Measurements from ENCODE around the gene C8G.

C8G gene

GRCh38 chr9:136977223-136977622, 32.2 kb downstream of the C8G start, which contains the start of gene PTGDS:
TSS of gene PTGDS (plus strand) at chr9:136977504. CDS start at chr9:136977579, 75 bp downstream.
- H3K9ac ChIP-seq (ENCODE audit: low read depth, low read length), result peak within 1 kb of the TSS; percentile 59
- peaks cover 37% of the 10 kb centered on the region for H3K4me1 ChIP-seq (ENCODE audit: control insufficient read depth, insufficient read depth, low read length)
- H3K4me3 ChIP-seq (ENCODE audit: low read length), result peak within 1 kb of the TSS; percentile 71
- no peaks in the 10 kb centered on the region for H3K9me3 ChIP-seq (replicated peaks; ENCODE audit: low read length)
- H3K27me3 ChIP-seq (ENCODE audit: control insufficient read depth, insufficient read depth, low read length), result no peaks in the 10 kb centered on the region
- no peaks in the 10 kb centered on the region for H3K36me3 ChIP-seq (ENCODE audit: insufficient read depth, low read length)
- H3K4me2 ChIP-seq (ENCODE audit: low read length), result peak within 1 kb of the TSS; percentile 92

- Histone ChIP-seq H3K4me3 (ENCODE audit: low read length) (peak overlapping the region; percentile 71), H3K9me3 (replicated peaks; ENCODE audit: low read length) (no peaks in the 10 kb centered on the region), H3K4me1 (ENCODE audit: control insufficient read depth, insufficient read depth, low read length) (peaks cover 37% of the 10 kb centered on the region), H3K36me3 (ENCODE audit: insufficient read depth, low read length) (no peaks in the 10 kb centered on the region), H3K4me2 (ENCODE audit: low read length) (peak overlapping the region; percentile 92), H3K9ac (ENCODE audit: low read depth, low read length) (peak overlapping the region; percentile 59), H3K27me3 (ENCODE audit: control insufficient read depth, insufficient read depth, low read length) (no peaks in the 10 kb centered on the region)
Observed at GRCh38 chr9:136977649-136978072, 32.6 kb downstream of the C8G start.

GRCh38 chr9:136978073-136978864, 33.2 kb downstream of the C8G start:
- Histone ChIP-seq H3K4me1 (ENCODE audit: control insufficient read depth, insufficient read depth, low read length) (peaks cover 37% of the 10 kb centered on the region), H3K9ac (ENCODE audit: low read depth, low read length) (peak overlapping the region; percentile 59), H3K36me3 (ENCODE audit: insufficient read depth, low read length) (no peaks in the 10 kb centered on the region), H3K4me2 (ENCODE audit: low read length) (peak overlapping the region; percentile 92), H3K27me3 (ENCODE audit: control insufficient read depth, insufficient read depth, low read length) (peaks cover under 1% of the 10 kb centered on the region), H3K4me3 (ENCODE audit: low read length) (peak overlapping the region; percentile 71), H3K9me3 (replicated peaks; ENCODE audit: low read length) (no peaks in the 10 kb centered on the region)

GRCh38 chr9:136978865-136979544, 34.0 kb downstream of the C8G start:
- Histone ChIP-seq H3K36me3 (ENCODE audit: insufficient read depth, low read length) (no peaks in the 10 kb centered on the region), H3K27me3 (ENCODE audit: control insufficient read depth, insufficient read depth, low read length) (peaks cover 8% of the 10 kb centered on the region), H3K9me3 (replicated peaks; ENCODE audit: low read length) (no peaks in the 10 kb centered on the region), H3K4me3 (ENCODE audit: low read length) (no peak overlapping the region), H3K4me2 (ENCODE audit: low read length) (no peak overlapping the region), H3K4me1 (ENCODE audit: control insufficient read depth, insufficient read depth, low read length) (peaks cover 37% of the 10 kb centered on the region), H3K9ac (ENCODE audit: low read depth, low read length) (no peak overlapping the region)

- Histone ChIP-seq H3K9ac (ENCODE audit: low read depth, low read length) (no peak overlapping the region), H3K4me1 (ENCODE audit: control insufficient read depth, insufficient read depth, low read length) (peaks cover 35% of the 10 kb centered on the region), H3K36me3 (ENCODE audit: insufficient read depth, low read length) (no peaks in the 10 kb centered on the region), H3K4me2 (ENCODE audit: low read length) (no peak overlapping the region), H3K27me3 (ENCODE audit: control insufficient read depth, insufficient read depth, low read length) (peaks cover 18% of the 10 kb centered on the region), H3K4me3 (ENCODE audit: low read length) (no peak overlapping the region), H3K9me3 (replicated peaks; ENCODE audit: low read length) (no peaks in the 10 kb centered on the region)
Observed at GRCh38 chr9:136979769-136980587, 34.9 kb downstream of the C8G start.

- Histone ChIP-seq H3K27me3 (ENCODE audit: control insufficient read depth, insufficient read depth, low read length) (peaks cover 20% of the 10 kb centered on the region), H3K4me3 (ENCODE audit: low read length) (no peak overlapping the region), H3K4me1 (ENCODE audit: control insufficient read depth, insufficient read depth, low read length) (peaks cover 26% of the 10 kb centered on the region)
Observed at GRCh38 chr9:136980669-136981478, 35.8 kb downstream of the C8G start.

GRCh38 chr9:136981588-136982231, 36.7 kb downstream of the C8G start:
- no peaks in the 10 kb centered on the region for H3K36me3 ChIP-seq (ENCODE audit: insufficient read depth, low read length)
- no peak overlapping the region for H3K9ac ChIP-seq (ENCODE audit: low read depth, low read length)
- peaks cover 21% of the 10 kb centered on the region for H3K4me1 ChIP-seq (ENCODE audit: control insufficient read depth, insufficient read depth, low read length)
- no peaks in the 10 kb centered on the region for H3K9me3 ChIP-seq (replicated peaks; ENCODE audit: low read length)
- H3K27me3 ChIP-seq (ENCODE audit: control insufficient read depth, insufficient read depth, low read length), result peaks cover 20% of the 10 kb centered on the region
- no peak overlapping the region for H3K4me3 ChIP-seq (ENCODE audit: low read length)
- no peak overlapping the region for H3K4me2 ChIP-seq (ENCODE audit: low read length)

More at GRCh38 chr9:136980669-136981478, 35.8 kb downstream of the C8G start:
- no peak overlapping the region for H3K9ac ChIP-seq (ENCODE audit: low read depth, low read length)
- H3K36me3 ChIP-seq (ENCODE audit: insufficient read depth, low read length), result no peaks in the 10 kb centered on the region
- H3K4me2 ChIP-seq (ENCODE audit: low read length), result no peak overlapping the region
- H3K9me3 ChIP-seq (replicated peaks; ENCODE audit: low read length), result no peaks in the 10 kb centered on the region

GRCh38 chr9:136982232-136983051, 37.4 kb downstream of the C8G start, which contains the start of gene LCNL1:
TSS of gene LCNL1 (plus strand) at chr9:136982993. CDS start at chr9:136983587, 594 bp downstream.
- H3K4me1 ChIP-seq (ENCODE audit: control insufficient read depth, insufficient read depth, low read length), result peaks cover 14% of the 10 kb centered on the region
- peaks cover 20% of the 10 kb centered on the region for H3K27me3 ChIP-seq (ENCODE audit: control insufficient read depth, insufficient read depth, low read length)
- no peaks in the 10 kb centered on the region for H3K36me3 ChIP-seq (ENCODE audit: insufficient read depth, low read length)
- H3K9me3 ChIP-seq (replicated peaks; ENCODE audit: low read length), result no peaks in the 10 kb centered on the region
- no peak within 1 kb of the TSS for H3K4me3 ChIP-seq (ENCODE audit: low read length)
- no peak within 1 kb of the TSS for H3K9ac ChIP-seq (ENCODE audit: low read depth, low read length)
- no peak within 1 kb of the TSS for H3K4me2 ChIP-seq (ENCODE audit: low read length)

- Histone ChIP-seq H3K4me3 (ENCODE audit: low read length) (no peak overlapping the region), H3K9ac (ENCODE audit: low read depth, low read length) (no peak overlapping the region), H3K4me2 (ENCODE audit: low read length) (no peak overlapping the region), H3K9me3 (replicated peaks; ENCODE audit: low read length) (no peaks in the 10 kb centered on the region), H3K36me3 (ENCODE audit: insufficient read depth, low read length) (no peaks in the 10 kb centered on the region), H3K27me3 (ENCODE audit: control insufficient read depth, insufficient read depth, low read length) (peaks cover 20% of the 10 kb centered on the region), H3K4me1 (ENCODE audit: control insufficient read depth, insufficient read depth, low read length) (peaks cover 7% of the 10 kb centered on the region)
Observed at GRCh38 chr9:136983167-136983566, 38.1 kb downstream of the C8G start.
